NT2/D1 (cell line): ENCODE data around the gene NPAT.

ENCODE experiments used
- SUZ12 ChIP-seq: IDR thresholded peaks from 2 replicates; pipeline ENCODE4 v1.6.1; 2011; ENCODE audit not compliant: insufficient read length, insufficient read depth; ENCODE audit errors: extremely low read depth
- YY1 ChIP-seq: IDR thresholded peaks from 2 replicates; pipeline ENCODE4 v1.6.1; 2011; ENCODE audit not compliant: insufficient read length, insufficient read depth
- ZNF274 ChIP-seq: IDR thresholded peaks from 2 replicates; pipeline ENCODE4 v1.6.1; 2011; ENCODE audit warnings: mild to moderate bottlenecking, low read depth, low read length

GRCh38 chr11:108235192-108235591 lies 12.8 kb upstream of the NPAT start:
- TF ChIP-seq ZNF274, result no peak
- no peak for TF ChIP-seq SUZ12
- TF ChIP-seq YY1, result no peak
